IPS-NIHi7 (cell line): Measurements from ENCODE around the gene SERPINE1.
"Not testable (repeated sequence)": the region's sequence is repeated elsewhere in the genome, so short reads cannot be mapped to it uniquely, and the experiment has no call there.

Experiments used
- DNase-seq: peaks from one replicate; pipeline ENCODE4 v3.0.0; 2012; ENCODE audit warnings: mixed read lengths; ENCODE audit errors: extremely low spot score

Gene SERPINE1

GRCh38 chr7:101122933-101123702 is 3.8 kb upstream of the SERPINE1 start:
- DNase-seq, result no peak

- DNase-seq, result no peak
These were observed 3.2 kb upstream of the SERPINE1 start for GRCh38 chr7:101123703-101124068.

- DNase-seq, result no peak
These were observed 2.4 kb upstream of the SERPINE1 start for GRCh38 chr7:101124376-101125056.

- no peak for DNase-seq
These were observed 784 bp upstream of the SERPINE1 start for GRCh38 chr7:101125989-101126650.

GRCh38 chr7:101127460-101128039 is 646 bp downstream of the SERPINE1 start:
- DNase-seq, result no peak

GRCh38 chr7:101128040-101128834 is 1.3 kb downstream of the SERPINE1 start:
- no peak for DNase-seq

- DNase-seq, result no peak
These were observed 2.8 kb downstream of the SERPINE1 start for GRCh38 chr7:101129603-101130117.

- not testable (repeated sequence) for DNase-seq
These were observed 6.0 kb downstream of the SERPINE1 start for GRCh38 chr7:101132626-101133600.

GRCh38 chr7:101133621-101134398 is 6.9 kb downstream of the SERPINE1 start:
- DNase-seq, result no peak

- no peak for DNase-seq
These were observed 7.6 kb downstream of the SERPINE1 start for GRCh38 chr7:101134399-101134980.

- no peak for DNase-seq
These were observed 10.8 kb downstream of the SERPINE1 start for GRCh38 chr7:101137651-101138212.

GRCh38 chr7:101138213-101138870 is 11.4 kb downstream of the SERPINE1 start:
- DNase-seq, result peak; percentile 78

GRCh38 chr7:101140339-101140699 is 13.4 kb downstream of the SERPINE1 start:
- no peak for DNase-seq

GRCh38 chr7:101140746-101141382 is 14.0 kb downstream of the SERPINE1 start:
- no peak for DNase-seq

GRCh38 chr7:101151908-101152651 is 25.2 kb downstream of the SERPINE1 start:
- no peak for DNase-seq

GRCh38 chr7:101153969-101154692 is 27.2 kb downstream of the SERPINE1 start, which contains the start of gene AP1S1:
AP1S1 (plus strand) TSS chr7:101154476; CDS start chr7:101154515, 39 bp downstream.
- peak; percentile 96 for DNase-seq
